Activated T-cell treated with anti-CD3 and anti-CD28 coated beads for 1 hour (primary cell): ENCODE data around the gene KCTD15.
"Not testable (repeated sequence)": the region's sequence is repeated elsewhere in the genome, so short reads cannot be mapped to it uniquely, and the experiment has no call there.

ENCODE experiments used
- DNase-seq: peaks from one replicate; pipeline ENCODE4 v3.0.0-alpha.2; 2020; ENCODE audit warnings: low read depth

KCTD15 gene

DNA sequence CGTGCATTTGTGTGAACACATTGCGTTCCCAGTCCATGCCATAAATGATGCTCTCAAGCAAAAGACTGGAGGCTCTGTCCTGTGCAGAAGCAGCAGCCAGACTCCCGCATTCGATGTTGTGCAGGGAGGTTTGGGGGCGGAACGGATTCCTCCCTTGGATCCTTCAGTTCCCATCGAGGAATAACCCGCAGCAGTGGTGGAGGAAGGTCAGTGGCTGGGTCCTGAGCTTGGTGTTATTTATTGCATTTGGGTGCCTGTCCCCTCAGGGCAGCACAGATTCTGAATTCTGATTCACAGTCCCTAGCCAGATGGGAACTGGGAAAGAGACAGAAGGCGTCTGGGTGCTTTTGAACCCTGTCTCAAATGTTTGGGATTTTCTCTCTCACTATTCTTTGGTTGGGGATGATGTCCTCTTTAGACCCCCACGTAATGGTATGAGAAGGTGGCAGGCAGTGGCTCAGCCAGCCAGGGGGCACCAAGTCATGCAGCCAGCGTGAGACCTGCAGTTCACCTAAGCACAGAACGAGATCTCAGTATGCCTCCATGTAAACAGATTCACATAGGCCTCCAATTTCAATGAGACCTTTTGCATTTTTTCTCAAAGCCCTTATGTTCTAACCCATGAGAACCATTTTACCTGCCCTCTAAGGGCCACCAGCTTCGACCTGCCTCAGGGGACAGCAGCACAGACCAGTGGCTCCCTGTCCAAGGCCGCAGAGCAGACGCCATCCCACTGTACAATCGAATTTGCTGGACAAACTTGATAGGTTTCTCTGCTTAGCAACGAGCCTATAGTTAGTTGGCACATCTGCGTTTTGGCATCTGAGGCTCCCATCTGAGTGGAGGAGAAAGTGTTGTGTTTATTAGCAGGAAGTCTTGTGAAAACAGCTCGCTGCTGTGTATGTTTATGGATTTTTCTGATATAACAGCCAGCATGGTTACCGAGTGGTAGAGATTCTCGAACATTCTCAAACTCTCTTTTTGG lies 17.8 kb downstream of the KCTD15 start:
- no peak for DNase-seq

DNA sequence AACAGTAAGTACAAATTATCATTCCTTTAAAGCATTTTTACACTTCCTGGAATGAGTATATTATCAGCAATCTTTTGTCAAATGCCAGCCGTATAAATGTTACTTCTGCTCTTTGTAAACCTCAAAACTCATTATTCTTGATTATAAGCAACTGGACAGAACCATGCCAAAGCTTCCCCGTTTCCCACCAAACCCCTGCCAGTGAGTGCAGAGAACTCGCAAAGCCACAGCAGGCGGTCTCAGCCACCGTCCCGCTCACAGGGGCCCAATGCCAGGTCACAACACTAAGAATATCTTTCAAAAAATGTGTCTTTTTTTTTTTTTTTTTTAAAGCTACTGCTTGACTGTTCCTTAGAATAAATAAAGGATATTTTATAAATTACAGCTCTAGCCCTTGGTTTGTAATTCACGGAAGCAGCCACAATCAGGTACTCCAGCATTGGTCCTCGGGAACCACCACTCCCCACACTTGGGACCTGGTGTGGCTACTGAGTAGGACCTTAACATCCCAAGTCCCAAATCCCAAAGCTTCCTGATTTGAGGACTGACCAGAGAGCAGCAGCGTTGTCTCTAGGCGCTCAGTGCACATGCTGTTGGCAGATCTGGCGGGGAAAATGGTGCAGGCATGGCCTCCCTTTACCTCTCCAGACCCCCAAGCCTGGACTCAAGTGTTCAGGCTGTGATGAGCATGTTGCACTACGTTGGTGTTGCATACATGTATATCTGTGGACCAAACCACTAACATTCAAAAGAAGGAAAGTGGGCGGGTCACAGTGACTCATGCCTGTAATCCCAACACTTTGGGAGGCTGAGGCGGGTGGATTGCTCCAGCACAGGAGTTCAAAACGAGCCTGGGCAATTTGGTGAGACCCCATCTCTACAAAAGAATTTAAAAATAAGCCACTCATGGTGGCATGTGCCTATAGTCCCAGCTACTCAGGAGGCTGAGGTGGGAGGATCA lies 19.0 kb downstream of the KCTD15 start:
- no peak for DNase-seq

DNA sequence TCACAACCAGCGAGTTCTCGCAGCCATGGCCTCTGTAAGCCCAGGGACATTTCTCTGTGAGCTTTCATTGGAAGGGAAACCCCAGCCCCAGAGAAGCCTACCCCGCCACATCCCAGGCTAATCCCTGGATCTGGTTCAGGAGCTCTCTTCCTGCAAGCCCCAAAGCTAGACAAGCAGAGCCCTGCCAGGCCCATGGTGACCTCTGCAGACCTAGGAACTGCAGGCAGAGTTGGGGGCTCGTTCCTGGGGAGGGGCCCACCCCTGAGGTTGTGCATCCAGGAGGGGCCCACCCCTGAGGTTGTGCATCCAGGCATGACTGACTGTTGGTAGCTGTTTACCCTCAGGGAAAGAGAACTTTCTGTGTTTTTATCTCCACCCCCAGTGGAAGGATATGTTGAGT lies 21.7 kb downstream of the KCTD15 start:
- DNase-seq: no peak

- DNase-seq: not testable (repeated sequence)
Measured at GRCh38 chr19:33819078-33819477, 22.4 kb downstream of the KCTD15 start.

DNA sequence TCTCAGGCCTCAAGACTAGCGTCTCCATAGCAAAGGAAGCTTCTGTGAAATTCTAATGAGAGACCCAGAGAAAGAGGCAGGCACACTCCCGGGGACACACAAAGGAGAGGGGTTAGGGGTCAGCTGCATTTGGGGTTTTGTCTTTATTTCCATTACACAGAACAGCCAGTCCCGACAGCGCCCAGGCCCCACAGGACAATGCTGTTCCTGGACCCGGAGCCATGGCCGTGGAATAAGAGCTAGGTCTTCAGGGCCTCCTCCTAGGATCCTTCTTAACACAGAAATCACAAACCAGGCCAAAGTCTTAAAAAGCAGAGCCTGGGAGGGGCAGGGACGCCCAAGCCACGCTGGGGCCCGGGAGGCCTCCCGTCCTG lies 22.8 kb downstream of the KCTD15 start:
- DNase-seq: no peak

DNA sequence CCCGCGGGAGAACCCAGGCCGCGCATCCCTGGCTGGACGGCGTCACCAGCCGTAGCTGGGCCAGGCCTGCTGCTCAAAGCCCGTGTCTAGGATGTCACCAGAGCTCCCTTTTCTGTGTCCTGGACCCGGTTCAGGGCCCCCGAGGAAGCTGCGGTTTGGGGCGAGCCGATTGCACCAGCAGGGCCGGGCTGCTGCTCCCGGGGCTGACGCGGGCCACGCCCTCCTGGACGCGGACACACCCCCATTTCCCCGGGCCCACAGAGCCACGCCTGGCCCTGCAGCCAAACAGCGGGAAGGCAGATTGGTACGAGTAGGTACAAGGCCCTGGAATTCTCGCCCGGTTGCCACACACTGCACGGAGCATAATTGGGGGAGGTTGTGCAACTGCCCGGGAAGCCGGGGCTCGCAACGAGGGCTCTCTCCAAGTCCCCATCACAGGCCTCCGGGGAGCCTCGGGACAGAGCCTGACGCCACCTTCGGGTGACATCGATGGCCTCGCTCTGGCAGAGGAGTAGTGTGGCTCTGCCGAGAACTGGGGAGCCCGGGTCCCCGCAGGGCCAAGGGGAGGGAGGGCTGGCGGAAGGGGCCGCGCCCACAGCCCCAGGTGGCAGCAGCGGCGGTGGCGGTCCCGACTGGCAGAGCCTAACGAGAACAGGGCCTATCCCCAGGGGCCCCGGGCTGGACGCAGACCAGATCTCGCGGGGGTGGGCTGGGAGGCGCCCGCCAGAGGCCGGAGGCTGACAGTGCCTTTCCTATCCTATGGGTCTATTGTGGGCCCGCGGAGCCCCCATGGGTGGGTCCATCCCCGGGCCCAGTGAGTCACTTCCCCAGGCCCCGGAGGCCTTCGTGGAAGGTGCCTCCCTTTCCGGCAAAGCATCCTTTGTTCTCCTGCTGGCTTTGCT lies 23.5 kb downstream of the KCTD15 start:
- DNase-seq: peak; percentile 24

DNA sequence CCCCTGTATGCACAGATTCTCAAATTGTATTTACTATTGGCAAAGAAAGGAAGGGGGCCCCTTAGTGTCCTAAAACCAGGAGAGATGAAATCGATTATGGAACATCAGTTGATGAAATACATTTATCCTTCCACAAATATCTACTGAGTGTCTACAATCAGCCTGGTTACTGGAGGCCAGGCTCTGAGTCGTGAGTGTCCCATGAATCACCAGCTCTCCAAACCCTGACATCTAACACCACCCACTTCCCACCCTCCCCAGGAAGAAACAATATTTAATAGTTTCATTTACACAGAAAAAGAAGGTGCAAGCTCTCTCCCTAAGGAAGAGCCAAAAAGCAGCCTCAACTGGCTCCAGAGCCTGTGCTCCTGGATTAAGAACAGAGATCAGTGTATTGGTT lies 25.2 kb downstream of the KCTD15 start:
- DNase-seq: no peak

DNA sequence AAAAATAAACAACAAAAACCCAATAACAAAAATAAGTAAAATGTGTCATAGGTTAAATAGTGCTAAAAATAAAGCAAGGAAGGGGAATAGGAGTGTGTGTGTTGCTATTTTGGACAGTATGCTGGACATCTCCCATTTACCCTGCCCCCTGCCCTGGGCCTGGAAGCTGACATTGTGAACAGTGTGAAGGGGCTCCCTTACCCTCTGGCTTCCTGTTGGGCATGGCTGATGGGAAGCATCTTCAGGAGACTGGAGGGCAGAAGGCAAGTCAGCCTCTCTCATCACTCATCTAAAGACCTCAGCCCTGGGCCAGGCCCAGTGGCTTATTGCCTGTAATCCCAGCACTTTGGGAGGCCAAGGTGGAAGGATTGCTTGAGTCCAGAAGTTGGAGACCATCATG lies 26.7 kb downstream of the KCTD15 start:
- no peak for DNase-seq

DNA sequence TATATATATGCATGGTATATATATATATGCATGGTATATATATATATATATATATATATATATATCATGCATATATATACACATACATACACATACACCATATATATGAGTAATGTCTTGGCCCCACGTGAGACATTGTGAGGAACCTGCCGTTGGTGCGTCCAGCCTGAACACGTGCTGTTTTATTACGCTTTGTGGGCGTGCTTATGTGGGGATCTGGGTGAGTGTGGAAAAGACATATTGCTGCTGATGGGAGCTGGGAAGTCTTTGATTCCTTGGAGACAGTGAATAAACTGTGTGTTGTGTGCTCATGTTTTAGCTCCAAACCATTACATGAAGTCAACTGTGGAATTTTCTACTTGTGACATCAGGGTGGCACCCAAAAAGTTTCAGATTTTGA lies 28.9 kb downstream of the KCTD15 start:
- DNase-seq: no peak

- no peak for DNase-seq
Measured at GRCh38 chr19:33826521-33826920, 29.9 kb downstream of the KCTD15 start.

DNA sequence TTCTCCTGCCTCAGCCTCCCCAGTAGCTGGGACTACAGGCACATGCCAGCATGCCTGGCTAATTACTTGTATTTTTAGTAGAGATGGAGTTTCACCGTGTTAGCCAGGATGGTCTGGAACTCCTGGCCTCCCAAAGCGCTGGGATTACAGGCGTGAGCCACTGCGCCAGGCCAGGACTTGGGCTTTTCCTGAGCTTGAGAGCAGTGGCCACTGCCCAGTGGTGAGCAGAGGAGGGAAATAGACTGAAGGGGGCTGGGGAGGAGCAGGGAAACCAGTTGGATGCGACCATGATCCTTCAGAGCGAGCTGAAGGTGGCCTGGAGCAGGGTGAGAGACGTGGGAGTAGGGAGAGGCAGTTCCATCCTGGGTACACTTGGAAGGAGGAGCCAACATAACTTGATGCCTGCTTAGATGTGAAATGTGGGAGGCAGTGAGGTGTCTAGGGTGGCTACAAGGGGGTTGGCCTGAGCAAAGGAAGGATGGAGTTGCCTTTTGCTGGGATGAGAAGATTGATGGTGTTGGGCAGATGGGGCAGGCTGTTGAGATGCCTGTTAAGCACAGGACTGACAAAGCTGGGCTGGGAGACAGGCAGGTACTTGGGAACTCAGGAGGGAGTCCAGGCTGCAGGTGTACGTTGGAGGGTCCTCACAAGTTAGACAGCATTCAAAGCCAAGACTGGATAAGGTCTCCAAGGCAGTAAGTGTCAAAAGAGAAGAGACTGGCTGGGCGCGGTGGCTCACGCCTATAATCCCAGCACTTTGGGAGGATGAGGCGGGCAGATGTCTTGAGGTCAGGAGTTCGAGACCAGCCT lies 31.8 kb downstream of the KCTD15 start:
- no peak for DNase-seq

- DNase-seq: no peak
Measured at GRCh38 chr19:33830264-33830663, 33.6 kb downstream of the KCTD15 start.

- DNase-seq: no peak
Measured at GRCh38 chr19:33831825-33832224, 35.2 kb downstream of the KCTD15 start.

DNA sequence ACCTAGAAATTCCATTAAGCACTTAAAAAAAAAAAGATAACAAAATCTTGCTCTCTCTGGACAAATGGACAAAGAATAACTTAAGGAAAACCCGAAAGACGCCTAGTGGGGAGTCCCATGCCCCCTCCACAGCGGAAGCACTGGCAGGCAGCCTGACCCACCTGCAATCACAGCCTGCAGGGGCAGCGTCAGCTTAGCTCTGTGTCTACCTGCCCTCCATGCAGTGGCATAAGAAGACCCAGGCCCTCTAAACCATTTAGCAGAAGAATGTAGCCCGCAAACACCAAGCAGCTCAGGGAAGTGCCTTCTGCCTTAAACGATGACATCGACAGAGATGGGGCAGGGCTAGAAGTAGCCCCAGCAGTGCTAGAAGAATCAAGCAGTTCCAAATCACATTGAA lies 36.0 kb downstream of the KCTD15 start:
- no peak for DNase-seq

DNA sequence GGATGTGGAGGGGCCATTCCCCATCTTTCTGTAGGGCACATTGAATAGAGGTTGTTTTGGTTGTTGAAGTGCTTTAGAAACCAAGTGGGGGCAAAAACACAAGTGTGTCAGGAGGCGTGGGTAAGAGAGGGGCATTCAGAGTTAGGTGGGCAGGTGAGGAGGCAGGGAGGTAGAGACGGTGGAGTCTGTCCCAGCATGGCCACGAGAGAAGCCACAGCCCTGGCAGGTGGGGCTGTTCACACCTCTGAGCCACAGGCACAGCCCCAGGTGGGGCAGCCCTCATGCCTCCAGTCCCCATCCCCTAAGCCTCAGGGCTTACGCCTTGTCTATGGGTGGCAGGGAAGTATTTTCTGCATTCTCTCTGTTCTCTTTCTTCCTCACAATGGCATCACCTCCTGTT lies 43.7 kb downstream of the KCTD15 start:
- DNase-seq: no peak

GRCh38 chr19:33840783-33841182 lies 44.1 kb downstream of the KCTD15 start:
- no peak for DNase-seq

GRCh38 chr19:33841685-33842084 lies 45.0 kb downstream of the KCTD15 start:
- no peak for DNase-seq

DNA sequence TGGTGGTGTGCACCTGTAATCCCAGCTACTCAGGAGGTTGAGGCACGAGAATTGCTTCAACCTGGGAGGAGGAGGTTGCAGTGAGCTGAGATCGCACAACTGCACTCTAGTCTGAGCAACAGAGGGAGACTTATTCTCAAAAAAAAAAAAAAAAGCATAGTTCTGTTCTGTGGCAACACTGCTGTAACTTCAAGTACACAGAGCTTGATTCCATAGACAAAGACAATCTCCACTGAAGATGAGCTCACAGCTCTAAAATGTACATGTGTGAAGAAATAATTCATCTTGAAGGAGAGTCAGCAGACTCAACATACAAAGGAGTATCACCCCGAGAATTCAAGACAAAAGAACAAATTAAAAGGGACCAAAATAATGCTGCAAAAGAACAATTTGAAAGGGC lies 47.8 kb downstream of the KCTD15 start:
- DNase-seq: no peak

GRCh38 chr19:33845498-33845897 lies 48.8 kb downstream of the KCTD15 start:
- no peak for DNase-seq

- DNase-seq: no peak
Measured at GRCh38 chr19:33849551-33850147, 53.0 kb downstream of the KCTD15 start.

DNA sequence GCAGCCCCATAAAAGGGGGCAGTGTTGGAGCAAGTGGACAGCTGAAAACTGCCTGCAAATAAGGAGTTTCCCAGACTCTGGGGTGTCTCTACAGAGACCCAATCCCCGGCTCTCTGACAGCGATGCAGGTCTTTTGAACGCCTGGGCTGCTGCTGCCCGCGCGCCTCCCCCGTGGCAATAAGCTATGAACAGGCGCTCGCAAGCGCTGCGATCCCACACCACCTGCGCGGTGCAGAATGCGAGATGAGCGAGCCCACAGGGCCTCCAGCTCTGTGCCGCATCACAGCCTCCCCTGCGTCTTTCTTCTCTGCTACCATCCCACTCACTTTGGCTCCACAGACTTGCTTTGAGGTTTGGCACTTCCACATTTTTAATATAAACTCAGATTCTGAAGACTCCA lies 62.3 kb downstream of the KCTD15 start:
- DNase-seq: no peak
